Activated naive CD8-positive, alpha-beta T cell treated with anti-CD3 and anti-CD28 coated beads, Interleukin-2, amount 10 ng/mL, durations not matched to agents 7 days and 5 days (primary cell): ENCODE data around the gene ARID5B. TPM values are rescaled to one million over a fixed set of nuclear protein-coding genes. Genes with fewer than 3 reads are reported as not detected.

Experiments
- ATAC-seq: fragments of 150-1000 bp; cut with Tn5 transposase; one replicate; pipeline ENCODE4 v1.10.0; 2021; ENCODE audit warnings: low read depth, moderate library complexity
- POLR2A ChIA-PET: fragments of 350-600 bp; sonication (Branson Sonifier 250); formaldehyde crosslinking; loops from one replicate; lab custom pipeline; 2021; ENCODE audit warnings: antibody characterized with exemption; lab: Charles Lee
- DNase-seq: peaks from one replicate; pipeline ENCODE4 v3.0.0; 2021
- H3K27ac Mint-ChIP-seq: one replicate; pipeline ENCODE4 v1.8.0; 2022; ENCODE audit warnings: mild to moderate bottlenecking, mixed read lengths
- H3K27me3 Mint-ChIP-seq: one replicate; pipeline ENCODE4 v1.8.0; 2022; ENCODE audit warnings: mild to moderate bottlenecking, moderate library complexity, mixed read lengths
- H3K36me3 Mint-ChIP-seq: one replicate; pipeline ENCODE4 v1.8.0; 2021; ENCODE audit warnings: mild to moderate bottlenecking, mixed read lengths
- H3K4me1 Mint-ChIP-seq: one replicate; pipeline ENCODE4 v1.8.0; 2021; ENCODE audit warnings: mixed read lengths
- H3K4me3 Mint-ChIP-seq: one replicate; pipeline ENCODE4 v1.8.0; 2022; ENCODE audit warnings: mild to moderate bottlenecking, moderate library complexity, mixed read lengths
- H3K9me3 Mint-ChIP-seq: one replicate; pipeline ENCODE4 v1.8.0; 2021; ENCODE audit warnings: mixed read lengths
- total RNA-seq, 2 experiments: library from RNA; stranded (reverse); gene quantifications; one replicate each; pipeline ENCODE4 v1.2.3, GENCODE V29; 2021

The ARID5B gene
- total RNA-seq, 2 experiments from 2014 or later = 25.4 to 26.1 TPM

DNA sequence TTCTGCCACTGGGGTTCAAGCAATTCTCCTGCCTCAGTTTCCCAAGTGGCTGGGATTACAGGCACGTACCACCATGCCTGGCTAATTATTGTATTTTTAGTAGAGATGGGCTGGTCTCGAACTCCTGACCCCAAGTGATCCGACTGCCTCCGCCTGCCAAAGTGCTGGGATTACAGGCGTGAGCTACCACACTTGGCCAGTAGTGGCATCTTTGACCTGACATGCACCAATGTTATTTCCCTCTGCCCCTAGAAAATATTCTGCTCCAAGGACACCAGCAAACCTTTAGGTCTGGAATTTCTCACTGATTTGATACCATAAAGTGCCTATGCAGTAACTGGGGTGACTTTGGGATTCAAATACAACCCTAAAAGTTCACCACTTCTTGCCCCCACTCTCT, 179.4 kb downstream of the ARID5B start:
- POLR2A ChIA-PET = interaction anchor here (0.6 to 1.2 kb wide), 4 partner anchors 26 to 182 kb away, joined by 3 to 4 read pairs (median 4); no protein-coding TSS in a partner anchor
- peak overlapping the region; percentile 94 for H3K27ac Mint-ChIP-seq
- H3K4me3 Mint-ChIP-seq = no peak overlapping the region
- DNase-seq (no peak), ATAC-seq (no peak)
- H3K4me1 Mint-ChIP-seq = peaks cover 70% of the 10 kb centered on the region
- peaks cover 59% of the 10 kb centered on the region for H3K36me3 Mint-ChIP-seq
- H3K9me3 Mint-ChIP-seq = peaks cover 11% of the 10 kb centered on the region
- no peaks in the 10 kb centered on the region for H3K27me3 Mint-ChIP-seq

DNA sequence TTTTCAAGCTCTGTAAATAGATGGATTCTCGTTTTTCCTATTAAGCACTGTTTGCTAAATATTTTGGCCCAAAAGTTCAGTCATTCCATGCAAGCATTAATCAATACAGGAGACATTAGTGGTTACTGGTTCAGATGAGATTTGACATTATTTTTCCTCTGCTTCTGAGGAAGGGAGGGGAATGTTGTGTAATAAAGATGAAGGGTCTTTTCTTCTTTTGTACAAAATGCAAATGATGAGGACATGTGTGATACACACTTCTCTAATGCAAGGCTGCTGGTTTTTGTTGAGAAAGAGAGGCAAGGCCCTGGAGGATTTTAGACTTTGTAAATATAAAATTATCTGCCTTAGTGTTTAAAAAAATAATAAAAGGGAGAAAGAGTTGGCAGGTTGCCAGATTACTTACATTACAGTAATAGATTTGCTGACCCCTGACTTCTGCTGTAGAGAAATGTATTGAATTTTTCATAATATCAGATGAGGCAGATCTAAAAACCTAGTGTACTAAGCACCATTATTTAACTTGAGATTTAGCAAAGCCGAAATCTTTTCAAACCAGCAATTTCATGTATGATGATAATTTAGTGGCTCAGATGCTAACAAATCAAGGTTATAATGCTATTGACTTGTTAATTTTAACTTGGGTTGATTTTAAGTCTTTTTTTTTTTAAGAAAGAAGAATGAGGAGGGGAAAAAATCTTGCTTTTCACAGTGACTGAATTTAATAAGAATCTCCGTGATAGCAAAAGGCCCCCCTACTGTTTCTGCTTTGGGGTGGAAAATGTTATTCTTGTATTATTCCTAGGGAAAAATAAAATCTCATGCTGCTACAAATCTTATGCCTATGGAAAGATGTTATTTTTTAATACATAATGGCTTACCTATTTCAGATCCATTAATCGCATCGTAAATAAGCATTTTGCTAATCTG, 180.1 kb downstream of the ARID5B start:
- Mint-ChIP-seq H3K4me1 (peaks cover 69% of the 10 kb centered on the region), H3K27me3 (no peaks in the 10 kb centered on the region), H3K4me3 (peak overlapping the region; percentile 51), H3K9me3 (peaks cover 11% of the 10 kb centered on the region), H3K27ac (peak overlapping the region; percentile 94), H3K36me3 (peaks cover 58% of the 10 kb centered on the region)
- POLR2A ChIA-PET = interaction anchor here (0.5 to 2.7 kb wide), 11 partner anchors 10 to 181 kb away, joined by 3 to 27 read pairs (median 4); partner anchors contain the start of gene ARID5B
- DNase-seq (no peak), ATAC-seq (no peak)

DNA sequence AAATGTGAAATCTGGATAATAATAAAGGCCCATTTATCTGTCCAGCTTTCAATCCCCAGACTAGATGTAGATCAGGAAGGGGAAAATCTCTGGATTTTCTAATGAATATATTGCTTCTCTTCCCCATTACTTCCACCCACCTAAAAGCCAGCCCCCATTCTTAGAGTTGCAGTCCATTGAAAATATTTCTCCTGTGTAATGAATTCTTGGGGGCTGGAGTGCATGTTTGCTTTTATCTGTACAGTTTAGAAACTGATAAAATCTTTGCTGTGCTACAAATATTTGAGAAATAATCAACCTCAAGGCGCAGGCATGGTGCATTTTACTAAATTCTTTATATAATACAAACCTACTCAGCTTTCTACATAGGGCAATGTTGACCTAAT, 180.8 kb downstream of the ARID5B start:
- POLR2A ChIA-PET = interaction anchor here (0.5 to 2.7 kb wide), 15 partner anchors 8 to 182 kb away, joined by 3 to 27 read pairs (median 4); partner anchors contain the start of gene ARID5B
- no peaks in the 10 kb centered on the region for H3K27me3 Mint-ChIP-seq
- DNase-seq (no peak), ATAC-seq (no peak)
- peaks cover 11% of the 10 kb centered on the region for H3K9me3 Mint-ChIP-seq
- peaks cover 64% of the 10 kb centered on the region for H3K4me1 Mint-ChIP-seq
- H3K4me3 Mint-ChIP-seq = peak overlapping the region; percentile 51
- peak overlapping the region; percentile 94 for H3K27ac Mint-ChIP-seq
- peaks cover 57% of the 10 kb centered on the region for H3K36me3 Mint-ChIP-seq

DNA sequence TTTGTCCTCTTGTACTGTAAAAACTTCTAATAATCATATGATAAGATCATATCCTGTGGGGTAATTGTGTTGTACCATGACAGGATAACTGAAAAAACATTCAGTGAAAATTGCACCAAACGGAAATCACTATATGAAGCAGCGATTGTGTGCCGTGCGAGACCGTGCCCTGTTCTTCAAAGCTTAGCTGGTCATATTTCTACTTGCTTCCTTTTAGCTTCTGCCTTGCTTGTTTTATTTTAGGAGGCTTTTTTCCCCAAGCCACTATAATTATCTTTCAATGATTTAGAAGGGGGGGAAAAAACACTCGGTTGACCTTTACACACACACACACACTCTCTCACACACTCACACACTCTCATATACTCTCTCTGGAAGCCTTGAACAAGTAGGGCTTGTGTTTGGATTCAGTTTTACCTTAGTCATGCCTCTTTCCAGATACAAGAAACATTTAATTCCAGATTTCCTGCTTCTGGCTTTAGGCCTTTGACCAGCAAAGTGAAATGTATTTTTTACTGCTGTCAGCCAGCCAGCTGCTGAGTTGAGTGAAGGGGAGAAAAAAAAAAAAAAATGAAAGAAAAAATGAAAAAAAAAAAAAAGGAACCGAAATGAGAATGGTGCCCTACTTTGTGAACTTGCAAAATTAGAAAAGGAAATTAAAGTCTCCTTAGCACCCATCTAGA, 181.4 kb downstream of the ARID5B start:
- ATAC-seq (peak; percentile 93), DNase-seq (no peak)
- no peaks in the 10 kb centered on the region for H3K27me3 Mint-ChIP-seq
- H3K4me1 Mint-ChIP-seq = peaks cover 59% of the 10 kb centered on the region
- peak overlapping the region; percentile 51 for H3K4me3 Mint-ChIP-seq
- H3K36me3 Mint-ChIP-seq = peaks cover 57% of the 10 kb centered on the region
- peaks cover 11% of the 10 kb centered on the region for H3K9me3 Mint-ChIP-seq
- POLR2A ChIA-PET = interaction anchor here (0.6 to 2.7 kb wide), 16 partner anchors 9 to 183 kb away, joined by 3 to 27 read pairs (median 4); no protein-coding TSS in a partner anchor
- H3K27ac Mint-ChIP-seq = peak overlapping the region; percentile 94

DNA sequence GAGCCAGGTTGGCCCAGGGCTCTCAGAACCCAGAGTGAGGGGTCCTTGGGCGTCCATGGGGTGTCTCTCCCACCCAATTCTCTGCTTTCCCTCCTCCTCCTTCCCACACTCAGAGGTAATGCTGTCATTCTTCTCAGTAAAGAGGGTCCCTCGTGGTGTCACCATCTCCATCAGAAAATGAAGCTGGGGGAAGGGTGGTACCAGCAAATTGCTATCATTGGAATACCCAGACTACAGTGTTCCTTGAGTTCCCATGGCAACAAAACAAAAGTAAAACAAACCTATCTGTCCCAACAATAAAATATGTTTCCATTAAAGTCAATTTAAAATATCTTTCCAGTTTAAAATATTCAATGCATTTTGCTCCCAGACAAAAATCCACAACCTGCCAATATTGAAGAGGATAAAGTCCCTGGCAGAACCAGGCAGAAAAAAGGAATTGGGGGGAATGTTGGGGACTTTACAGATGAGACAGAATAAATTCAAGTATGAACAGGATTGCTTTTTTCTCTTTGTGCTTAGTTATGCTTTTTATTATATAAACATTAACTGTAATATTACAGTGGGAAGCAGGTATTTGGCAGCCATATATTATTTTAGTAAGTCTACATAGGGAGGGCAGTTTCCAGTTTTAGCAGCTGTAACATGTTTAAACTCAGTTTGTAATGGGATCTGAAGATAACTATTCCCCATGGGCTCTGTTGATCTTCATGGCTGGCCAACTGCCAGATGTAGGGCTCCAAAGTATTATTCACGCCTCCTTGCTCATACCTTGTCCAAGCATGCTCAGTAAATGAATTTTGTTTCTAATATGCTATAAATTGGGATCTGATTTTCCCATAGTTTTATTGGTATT, 182.1 kb downstream of the ARID5B start:
- ATAC-seq = peak; percentile 24
- DNase-seq = no peak
- Mint-ChIP-seq H3K4me1 (peaks cover 53% of the 10 kb centered on the region), H3K27ac (peak overlapping the region; percentile 94), H3K27me3 (no peaks in the 10 kb centered on the region), H3K9me3 (peaks cover 11% of the 10 kb centered on the region), H3K36me3 (peaks cover 57% of the 10 kb centered on the region), H3K4me3 (peak overlapping the region; percentile 51)
- POLR2A ChIA-PET = interaction anchor here (0.5 to 2.7 kb wide), 14 partner anchors 10 to 183 kb away, joined by 3 to 27 read pairs (median 4); no protein-coding TSS in a partner anchor

DNA sequence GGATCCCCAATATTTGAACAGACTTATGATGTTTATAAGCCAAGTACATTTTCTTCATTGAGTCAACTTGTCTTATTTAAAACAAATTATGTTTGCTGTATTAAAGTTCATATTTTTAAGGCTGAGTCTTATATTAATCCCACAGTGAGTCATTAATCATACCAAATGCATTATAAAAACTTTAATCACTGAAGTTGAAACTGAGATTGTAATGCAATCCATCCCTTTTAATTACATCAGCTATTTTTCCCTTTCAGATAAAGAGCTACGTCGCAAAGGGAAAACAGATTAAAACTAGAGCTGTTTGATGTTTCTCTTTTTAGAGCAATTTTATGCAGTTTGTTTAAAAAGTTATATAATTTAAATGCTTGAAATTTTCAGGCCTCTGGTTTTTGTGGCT, 183.0 kb downstream of the ARID5B start:
- peaks cover 10% of the 10 kb centered on the region for H3K9me3 Mint-ChIP-seq
- H3K36me3 Mint-ChIP-seq = peaks cover 62% of the 10 kb centered on the region
- DNase-seq = no peak
- H3K27me3 Mint-ChIP-seq = no peaks in the 10 kb centered on the region
- H3K4me3 Mint-ChIP-seq = no peak overlapping the region
- POLR2A ChIA-PET = interaction anchor here (1.2 to 2.7 kb wide), 4 partner anchors 9 to 99 kb away, joined by 3 to 27 read pairs (median 10); no protein-coding TSS in a partner anchor
- ATAC-seq = no peak
- no peak overlapping the region for H3K27ac Mint-ChIP-seq
- H3K4me1 Mint-ChIP-seq = peaks cover 59% of the 10 kb centered on the region

DNA sequence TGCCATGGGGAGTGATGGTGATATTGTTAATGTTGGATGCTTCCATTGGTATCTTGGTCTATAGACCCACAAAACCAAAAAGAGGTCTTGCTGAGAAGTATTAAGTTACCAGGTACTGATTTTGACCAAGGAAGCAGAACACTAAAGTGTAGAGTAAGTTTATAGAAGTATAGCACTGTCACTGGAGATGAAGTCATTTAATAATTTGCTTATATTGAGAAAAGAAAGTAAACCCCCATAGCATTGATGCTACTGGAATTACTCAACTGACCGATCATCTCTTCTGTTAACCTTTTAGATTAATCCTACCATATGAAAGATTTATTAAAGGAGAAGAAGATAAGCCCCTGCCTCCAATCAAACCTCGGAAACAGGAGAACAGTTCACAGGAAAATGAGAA, 183.9 kb downstream of the ARID5B start:
- POLR2A ChIA-PET = interaction anchor here (1.2 kb wide), 1 partner anchor 8 kb away, joined by 3 read pairs; no protein-coding TSS in a partner anchor

DNA sequence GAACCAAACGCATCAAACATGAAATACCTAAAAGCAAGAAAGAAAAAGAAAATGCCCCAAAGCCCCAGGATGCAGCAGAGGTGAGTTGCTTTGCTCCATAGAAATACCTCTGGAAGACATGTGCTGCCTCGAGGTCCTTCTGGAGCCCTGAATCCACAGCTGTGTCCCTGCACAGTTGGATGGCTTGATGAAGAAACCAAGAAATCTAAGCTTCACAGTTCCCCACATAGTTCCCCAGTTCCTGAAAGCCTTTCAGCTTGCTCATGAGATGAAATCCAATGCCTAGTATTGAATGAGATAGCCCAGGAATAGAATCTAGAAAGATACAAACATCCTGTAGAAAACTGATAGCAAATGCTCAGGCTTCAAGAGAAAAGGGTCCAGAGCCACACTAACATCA, 184.3 kb downstream of the ARID5B start:
- peaks cover 6% of the 10 kb centered on the region for H3K9me3 Mint-ChIP-seq
- H3K27ac Mint-ChIP-seq = peak overlapping the region; percentile 45
- POLR2A ChIA-PET = interaction anchor here (0.6 kb wide), 1 partner anchor 157 kb away, joined by 3 read pairs; no protein-coding TSS in a partner anchor
- ATAC-seq = no peak
- H3K4me1 Mint-ChIP-seq = peaks cover 55% of the 10 kb centered on the region
- H3K4me3 Mint-ChIP-seq = no peak overlapping the region
- H3K36me3 Mint-ChIP-seq = peaks cover 63% of the 10 kb centered on the region
- no peaks in the 10 kb centered on the region for H3K27me3 Mint-ChIP-seq
- no peak for DNase-seq

More for the DNA sequence above, 183.9 kb downstream of the ARID5B start:
- Mint-ChIP-seq H3K36me3 (peaks cover 62% of the 10 kb centered on the region), H3K4me3 (no peak overlapping the region), H3K9me3 (peaks cover 6% of the 10 kb centered on the region), H3K4me1 (peaks cover 56% of the 10 kb centered on the region), H3K27me3 (no peaks in the 10 kb centered on the region), H3K27ac (peak overlapping the region; percentile 76)
- DNase-seq (no peak), ATAC-seq (no peak)

DNA sequence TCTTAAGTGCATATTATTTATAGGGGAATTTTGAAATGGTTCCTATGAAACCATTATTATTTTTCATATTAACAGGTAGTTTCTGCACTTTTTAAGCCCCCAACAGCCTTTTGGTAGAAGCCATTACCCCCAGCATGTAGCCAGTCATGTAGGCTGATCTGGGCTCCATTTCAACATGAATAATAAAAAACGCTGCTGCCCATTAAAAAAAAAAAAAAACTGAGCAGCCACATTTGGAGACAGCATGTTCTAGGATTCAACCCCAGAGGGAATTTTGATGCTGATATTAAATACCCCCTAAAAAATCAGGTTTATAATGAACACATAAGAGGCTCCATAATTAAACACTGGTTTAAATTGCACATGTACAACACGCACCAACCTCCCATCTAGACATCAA, 185.8 kb downstream of the ARID5B start:
- Mint-ChIP-seq H3K27me3 (no peaks in the 10 kb centered on the region), H3K4me3 (no peak overlapping the region), H3K4me1 (peaks cover 40% of the 10 kb centered on the region), H3K9me3 (peaks cover 6% of the 10 kb centered on the region), H3K36me3 (peaks cover 72% of the 10 kb centered on the region), H3K27ac (no peak overlapping the region)
- DNase-seq = no peak
- POLR2A ChIA-PET = interaction anchor here (0.7 kb wide), 1 partner anchor 73 kb away, joined by 3 read pairs; no protein-coding TSS in a partner anchor
- ATAC-seq = no peak

DNA sequence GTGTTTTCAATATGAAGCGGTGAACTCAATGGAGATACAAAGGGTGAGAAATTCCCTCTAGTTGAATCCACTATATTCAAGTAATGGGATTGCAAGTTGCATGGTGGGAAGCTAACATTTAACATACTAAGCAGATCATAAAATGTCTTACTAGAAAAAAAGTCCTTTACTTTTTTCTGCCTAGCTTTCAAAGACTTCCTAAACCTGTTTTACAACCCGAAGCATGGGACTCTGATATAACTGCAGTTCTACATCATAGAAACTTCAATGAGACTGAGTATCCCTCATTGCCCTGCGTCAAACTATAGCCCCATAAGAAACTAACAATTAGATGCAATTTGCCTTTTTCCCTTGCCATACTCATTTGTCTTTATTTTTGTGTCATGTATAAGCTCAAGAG, 187.3 kb downstream of the ARID5B start:
- Mint-ChIP-seq H3K27ac (no peak overlapping the region), H3K4me3 (no peak overlapping the region)
- POLR2A ChIA-PET = no interaction called here

DNA sequence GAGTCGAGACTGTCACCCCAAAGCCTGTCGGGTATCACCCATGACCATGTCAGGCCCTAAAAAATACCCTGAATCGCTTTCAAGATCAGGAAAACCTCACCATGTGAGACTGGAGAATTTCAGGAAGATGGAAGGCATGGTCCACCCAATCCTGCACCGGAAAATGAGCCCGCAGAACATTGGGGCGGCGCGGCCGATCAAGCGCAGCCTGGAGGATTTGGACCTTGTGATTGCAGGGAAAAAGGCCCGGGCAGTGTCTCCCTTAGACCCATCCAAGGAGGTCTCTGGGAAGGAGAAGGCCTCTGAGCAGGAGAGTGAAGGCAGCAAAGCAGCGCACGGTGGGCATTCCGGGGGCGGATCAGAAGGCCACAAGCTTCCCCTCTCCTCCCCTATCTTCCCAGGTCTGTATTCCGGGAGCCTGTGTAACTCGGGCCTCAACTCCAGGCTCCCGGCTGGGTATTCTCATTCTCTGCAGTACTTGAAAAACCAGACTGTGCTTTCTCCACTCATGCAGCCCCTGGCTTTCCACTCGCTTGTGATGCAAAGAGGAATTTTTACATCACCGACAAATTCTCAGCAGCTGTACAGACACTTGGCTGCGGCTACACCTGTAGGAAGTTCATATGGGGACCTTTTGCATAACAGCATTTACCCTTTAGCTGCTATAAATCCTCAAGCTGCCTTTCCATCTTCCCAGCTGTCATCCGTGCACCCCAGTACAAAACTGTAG, 191.0 kb downstream of the ARID5B start:
- H3K27ac Mint-ChIP-seq = peak overlapping the region; percentile 60
- H3K4me3 Mint-ChIP-seq = no peak overlapping the region
- no peak for ATAC-seq
- H3K9me3 Mint-ChIP-seq = peaks cover 1% of the 10 kb centered on the region
- POLR2A ChIA-PET = no interaction called here
- no peak for DNase-seq
- H3K4me1 Mint-ChIP-seq = peaks cover 16% of the 10 kb centered on the region
- peaks cover 83% of the 10 kb centered on the region for H3K36me3 Mint-ChIP-seq
- H3K27me3 Mint-ChIP-seq = no peaks in the 10 kb centered on the region

More for the DNA sequence above, 187.3 kb downstream of the ARID5B start:
- Mint-ChIP-seq H3K9me3 (peaks cover 6% of the 10 kb centered on the region), H3K4me1 (peaks cover 29% of the 10 kb centered on the region), H3K36me3 (peaks cover 83% of the 10 kb centered on the region), H3K27me3 (no peaks in the 10 kb centered on the region)
- ATAC-seq = no peak
- no peak for DNase-seq

DNA sequence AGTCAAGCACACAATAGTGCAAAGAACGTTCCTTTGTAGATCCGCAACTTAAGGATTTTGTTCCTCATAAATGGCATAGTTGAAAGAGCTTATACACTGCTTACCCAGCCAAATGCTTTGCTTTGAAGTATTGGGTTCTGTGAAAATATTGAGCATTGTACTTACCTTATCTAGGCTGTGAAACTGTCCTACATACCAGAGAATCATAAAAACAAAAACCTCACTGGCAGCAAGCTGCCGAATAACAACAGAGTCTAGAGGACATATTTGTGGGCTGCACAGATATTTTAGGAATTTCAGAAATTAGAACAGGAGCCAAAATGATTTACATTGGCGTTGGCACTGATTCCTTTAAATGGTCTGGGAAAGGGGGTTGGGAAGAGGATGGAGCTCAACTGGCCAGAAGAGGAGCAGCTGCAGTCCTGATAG, 192.4 kb downstream of the ARID5B start:
- peaks cover 1% of the 10 kb centered on the region for H3K9me3 Mint-ChIP-seq
- no peaks in the 10 kb centered on the region for H3K27me3 Mint-ChIP-seq
- POLR2A ChIA-PET = interaction anchor here (1.2 kb wide), 2 partner anchors 9 to 11 kb away, joined by 3 read pairs; no protein-coding TSS in a partner anchor
- H3K27ac Mint-ChIP-seq = peak overlapping the region; percentile 50
- H3K4me1 Mint-ChIP-seq = peaks cover 14% of the 10 kb centered on the region
- no peak for ATAC-seq
- DNase-seq = no peak
- peaks cover 80% of the 10 kb centered on the region for H3K36me3 Mint-ChIP-seq
- no peak overlapping the region for H3K4me3 Mint-ChIP-seq
